Measurements from ENCODE around the gene IL32. TPM values are rescaled to one million over a fixed set of nuclear protein-coding genes. Genes with fewer than 3 reads are reported as not detected.

The IL32 gene
- total RNA-seq, 6 experiments from 2014 or later = 204 to 1,268 (median 669) TPM

DNA sequence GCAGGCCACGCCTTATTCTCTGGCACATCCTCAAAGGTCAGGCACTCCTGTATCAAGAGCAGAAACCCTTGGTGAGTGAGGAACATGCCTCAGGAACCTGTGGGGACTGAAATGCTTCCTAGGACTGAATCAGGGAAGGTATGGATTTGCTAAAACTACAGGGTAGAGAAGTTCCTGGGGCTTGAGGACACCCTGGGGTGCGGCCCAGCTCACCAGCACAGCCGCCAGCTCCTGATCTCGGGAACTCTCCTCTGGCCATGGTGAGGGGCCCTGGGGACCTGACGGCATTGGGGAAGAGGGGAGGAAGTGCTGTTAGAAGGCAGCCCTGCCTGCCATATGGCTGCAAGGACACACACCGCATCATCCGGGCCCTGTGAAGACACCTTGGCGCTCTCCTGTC is 26.1 kb downstream of the IL32 start:
- no peak for TF ChIP-seq POLR2A (IDR thresholded peaks at IDR 0.05)
- TF ChIP-seq, protein P1, sequence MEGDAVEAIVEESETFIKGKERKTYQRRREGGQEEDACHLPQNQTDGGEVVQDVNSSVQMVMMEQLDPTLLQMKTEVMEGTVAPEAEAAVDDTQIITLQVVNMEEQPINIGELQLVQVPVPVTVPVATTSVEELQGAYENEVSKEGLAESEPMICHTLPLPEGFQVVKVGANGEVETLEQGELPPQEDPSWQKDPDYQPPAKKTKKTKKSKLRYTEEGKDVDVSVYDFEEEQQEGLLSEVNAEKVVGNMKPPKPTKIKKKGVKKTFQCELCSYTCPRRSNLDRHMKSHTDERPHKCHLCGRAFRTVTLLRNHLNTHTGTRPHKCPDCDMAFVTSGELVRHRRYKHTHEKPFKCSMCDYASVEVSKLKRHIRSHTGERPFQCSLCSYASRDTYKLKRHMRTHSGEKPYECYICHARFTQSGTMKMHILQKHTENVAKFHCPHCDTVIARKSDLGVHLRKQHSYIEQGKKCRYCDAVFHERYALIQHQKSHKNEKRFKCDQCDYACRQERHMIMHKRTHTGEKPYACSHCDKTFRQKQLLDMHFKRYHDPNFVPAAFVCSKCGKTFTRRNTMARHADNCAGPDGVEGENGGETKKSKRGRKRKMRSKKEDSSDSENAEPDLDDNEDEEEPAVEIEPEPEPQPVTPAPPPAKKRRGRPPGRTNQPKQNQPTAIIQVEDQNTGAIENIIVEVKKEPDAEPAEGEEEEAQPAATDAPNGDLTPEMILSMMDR (IDR thresholded peaks at IDR 0.05) = no peak
- no peaks in the 10 kb centered on the region for H3K9me3 ChIP-seq
- no peak overlapping the region for H3K27ac ChIP-seq
- H3K4me1 ChIP-seq = no peaks in the 10 kb centered on the region
- no peaks in the 10 kb centered on the region for H3K36me3 ChIP-seq
- intact Hi-C loops (cut with DNase I) = no loop called here
- no peaks in the 10 kb centered on the region for H3K27me3 ChIP-seq
- H3K4me3 ChIP-seq = no peak overlapping the region
- DNase-seq (no peak), ATAC-seq (no peak)
- WGBS (ENCODE audit: insufficient coverage, low coverage, low lambda C conversion rate, missing lambda C conversion rate) = 78% methylated on average over 3 of the region's 8 CpGs

DNA sequence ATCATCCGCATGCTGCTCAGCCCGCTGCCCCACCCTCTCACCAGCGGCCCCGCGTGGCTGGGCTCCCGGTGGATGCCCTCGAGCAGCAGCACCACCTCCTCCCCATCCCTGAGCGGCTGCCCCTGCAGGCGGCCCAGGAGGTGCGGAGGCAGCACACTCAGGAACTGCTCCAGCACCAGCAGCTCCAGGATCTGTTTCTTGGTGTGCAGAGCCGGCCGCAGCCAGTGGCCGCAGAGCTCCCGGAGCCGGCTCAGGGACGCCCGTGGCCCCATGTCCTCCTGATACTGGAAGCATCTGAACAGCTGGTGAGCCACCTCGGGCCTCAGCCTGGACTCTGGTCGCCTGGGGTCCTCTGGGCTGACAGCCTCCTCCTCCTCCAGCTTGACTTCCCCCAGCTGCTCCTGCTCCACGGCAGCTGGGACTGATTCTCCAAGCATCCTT is 27.1 kb downstream of the IL32 start:
- no peak for ATAC-seq
- Histone ChIP-seq H3K4me1 (no peaks in the 10 kb centered on the region), H3K27me3 (no peaks in the 10 kb centered on the region), H3K4me3 (no peak overlapping the region), H3K36me3 (no peaks in the 10 kb centered on the region), H3K9me3 (no peaks in the 10 kb centered on the region), H3K27ac (no peak overlapping the region)
- no peak for TF ChIP-seq POLR2A (IDR thresholded peaks at IDR 0.05)
- TF ChIP-seq, protein P1 (IDR thresholded peaks at IDR 0.05) = no peak
- WGBS (ENCODE audit: insufficient coverage, low coverage, low lambda C conversion rate, missing lambda C conversion rate) = no CpG with 5 or more reads among the region's 20 CpGs
- DNase-seq = no peak
- intact Hi-C loops (cut with DNase I) = no loop called here

DNA sequence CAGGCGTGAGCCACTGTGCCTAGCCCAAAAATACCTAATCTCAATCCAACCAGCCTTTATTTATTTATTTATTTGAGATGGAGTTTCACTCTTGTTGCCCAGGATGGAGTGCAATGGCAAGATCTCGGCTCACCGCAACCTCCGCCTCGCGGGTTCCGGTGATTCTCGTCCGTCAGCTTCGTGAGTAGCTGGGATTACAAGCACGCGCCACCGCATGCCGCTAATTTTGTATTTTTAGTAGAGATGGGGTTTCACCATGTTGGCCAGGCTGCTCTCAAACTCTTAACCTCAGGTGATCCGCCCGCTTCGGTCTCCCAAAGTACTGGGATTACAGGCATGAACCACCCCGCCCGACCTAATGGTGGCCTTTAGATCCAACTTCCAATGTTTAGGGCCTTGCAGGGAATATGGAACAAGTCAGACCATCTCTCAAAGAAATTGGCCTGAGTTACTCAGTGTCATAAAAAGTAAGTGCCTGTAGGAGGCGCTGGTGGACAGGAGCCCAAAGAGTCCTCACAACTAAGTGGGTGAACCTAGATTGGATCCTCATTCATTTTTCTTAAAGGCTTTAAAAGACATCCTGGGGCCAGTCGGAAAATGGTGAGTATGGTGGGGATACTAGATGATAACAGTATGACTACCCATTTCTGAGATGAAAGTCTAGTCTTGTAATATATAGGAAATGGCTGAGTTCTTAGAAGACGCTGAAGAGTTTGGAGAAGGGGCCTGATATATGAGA is 29.0 kb downstream of the IL32 start:
- Histone ChIP-seq H3K27me3 (no peaks in the 10 kb centered on the region), H3K4me1 (peaks cover 0 to under 1% (median 0%) of the 10 kb centered on the region in 4 donors), H3K9me3 (no peaks in the 10 kb centered on the region), H3K4me3 (no peak overlapping the region), H3K27ac (no peak overlapping the region), H3K36me3 (no peaks in the 10 kb centered on the region)
- peak; percentile 22 to 63 (median 48) for ATAC-seq
- DNase-seq = no peak
- TF ChIP-seq POLR2A (IDR thresholded peaks at IDR 0.05) = no peak
- TF ChIP-seq, protein P1 (IDR thresholded peaks at IDR 0.05) = peak; percentile 38 to 53 (median 44)
- intact Hi-C loops (cut with DNase I) = no loop called here
- WGBS (ENCODE audit: insufficient coverage, low coverage, low lambda C conversion rate, missing lambda C conversion rate) = 85% methylated on average over 20 of the region's 22 CpGs

DNA sequence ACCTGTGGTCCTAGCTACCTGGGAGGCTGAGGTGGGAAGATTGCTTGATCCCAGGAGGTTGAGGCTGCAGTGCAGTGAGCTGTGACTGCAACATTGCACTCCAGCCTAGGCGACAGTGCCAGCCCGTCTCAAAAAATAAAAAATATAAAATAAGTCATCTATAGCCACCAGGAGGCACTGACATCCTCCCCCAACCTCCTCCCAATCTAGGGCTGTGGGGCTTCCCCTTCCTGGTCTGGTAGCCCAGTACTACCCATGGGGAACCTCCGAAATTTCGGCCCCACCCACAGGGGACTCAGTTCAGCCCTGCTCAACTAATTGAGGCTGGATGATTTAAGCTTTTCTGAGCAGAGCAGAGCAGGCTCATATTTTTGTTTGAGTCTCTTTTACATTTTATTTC is 30.4 kb downstream of the IL32 start:
- no peak overlapping the region for H3K27ac ChIP-seq
- ATAC-seq (peak in 3 of 4 donors; percentile 4 to 31 (median 20)), DNase-seq (peak in 1 of 3 donors; percentile 48)
- intact Hi-C loops (cut with DNase I) = no loop called here
- H3K36me3 ChIP-seq = no peaks in the 10 kb centered on the region
- H3K4me3 ChIP-seq = no peak overlapping the region
- 25% methylated on average over 4 of the region's 4 CpGs for WGBS (ENCODE audit: insufficient coverage, low coverage, low lambda C conversion rate, missing lambda C conversion rate)
- TF ChIP-seq, protein P1 (IDR thresholded peaks at IDR 0.05) = no peak
- no peak for TF ChIP-seq POLR2A (IDR thresholded peaks at IDR 0.05)
- H3K9me3 ChIP-seq = no peaks in the 10 kb centered on the region
- H3K4me1 ChIP-seq = peaks cover 0 to 5% (median 2%) of the 10 kb centered on the region in 4 donors
- no peaks in the 10 kb centered on the region for H3K27me3 ChIP-seq
